GM19468 (cell line): ENCODE results near the gene WDFY2.

ENCODE experiments used
- ATAC-seq: cut with Tn5 transposase; IDR thresholded peaks from one replicate; pipeline ENCODE4 v1.9.1; 2021; ENCODE audit warnings: mild to moderate bottlenecking, moderate library complexity, moderate number of reproducible peaks; ENCODE audit not compliant: unreplicated experiment; ENCODE audit errors: extremely low read depth

WDFY2 gene

DNA sequence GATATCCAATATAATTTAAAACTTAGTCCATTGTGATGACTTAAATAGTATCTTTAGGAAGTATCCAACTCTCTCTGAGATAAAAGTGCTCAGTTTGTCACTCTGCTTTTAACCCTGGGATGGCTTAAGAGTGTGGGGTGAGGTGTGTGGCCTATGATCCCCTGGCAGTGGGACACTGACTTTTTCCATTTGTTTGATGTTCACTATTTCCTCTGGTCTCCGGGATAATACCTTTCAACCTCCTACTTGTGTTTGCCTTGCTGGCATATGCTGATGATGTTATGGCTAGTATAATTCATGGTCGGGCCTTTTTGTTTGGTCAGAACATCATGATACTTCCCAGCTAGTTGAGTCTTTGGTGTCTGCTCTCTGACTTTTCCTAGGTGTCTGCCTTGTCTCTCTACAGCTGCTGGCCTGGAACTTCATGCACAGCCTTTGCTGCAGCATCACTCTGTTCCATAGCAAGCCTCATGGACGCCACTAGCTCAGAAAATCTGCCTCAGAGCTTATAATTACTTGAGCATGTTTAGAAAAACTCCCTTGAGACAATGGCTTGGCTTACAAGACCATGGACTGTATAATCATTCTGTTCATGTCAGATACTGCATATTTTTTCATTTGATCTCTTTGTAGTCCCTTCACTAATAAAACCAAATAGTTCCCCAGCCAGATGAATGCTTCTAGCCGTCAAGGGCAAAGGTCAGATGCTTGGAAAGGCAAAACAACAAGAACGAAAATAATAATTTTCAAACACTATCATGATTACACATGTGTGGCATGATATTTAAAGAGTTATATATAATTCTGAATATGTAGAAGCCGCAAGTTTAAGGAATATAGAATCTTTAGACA is 75.2 kb downstream of the WDFY2 start:
- no peak for ATAC-seq

DNA sequence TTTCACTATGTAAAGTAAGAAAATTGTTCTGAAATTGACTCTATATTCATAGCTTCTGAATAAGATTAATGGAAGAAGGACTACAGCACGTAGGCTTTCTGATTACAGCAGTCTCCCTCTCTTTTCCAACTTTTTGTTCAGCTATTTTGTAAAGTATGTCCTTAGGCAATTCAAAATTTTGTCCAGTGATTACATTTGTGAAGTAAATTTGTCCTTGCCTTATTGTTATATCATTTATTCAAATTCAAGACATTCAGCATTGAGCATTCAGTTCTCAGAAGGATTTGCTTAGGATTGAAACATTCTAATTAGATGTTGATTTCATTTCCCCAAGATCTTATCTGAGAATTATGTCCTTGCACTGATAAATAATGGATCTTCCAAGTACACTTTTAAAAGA is 76.6 kb downstream of the WDFY2 start:
- no peak for ATAC-seq

DNA sequence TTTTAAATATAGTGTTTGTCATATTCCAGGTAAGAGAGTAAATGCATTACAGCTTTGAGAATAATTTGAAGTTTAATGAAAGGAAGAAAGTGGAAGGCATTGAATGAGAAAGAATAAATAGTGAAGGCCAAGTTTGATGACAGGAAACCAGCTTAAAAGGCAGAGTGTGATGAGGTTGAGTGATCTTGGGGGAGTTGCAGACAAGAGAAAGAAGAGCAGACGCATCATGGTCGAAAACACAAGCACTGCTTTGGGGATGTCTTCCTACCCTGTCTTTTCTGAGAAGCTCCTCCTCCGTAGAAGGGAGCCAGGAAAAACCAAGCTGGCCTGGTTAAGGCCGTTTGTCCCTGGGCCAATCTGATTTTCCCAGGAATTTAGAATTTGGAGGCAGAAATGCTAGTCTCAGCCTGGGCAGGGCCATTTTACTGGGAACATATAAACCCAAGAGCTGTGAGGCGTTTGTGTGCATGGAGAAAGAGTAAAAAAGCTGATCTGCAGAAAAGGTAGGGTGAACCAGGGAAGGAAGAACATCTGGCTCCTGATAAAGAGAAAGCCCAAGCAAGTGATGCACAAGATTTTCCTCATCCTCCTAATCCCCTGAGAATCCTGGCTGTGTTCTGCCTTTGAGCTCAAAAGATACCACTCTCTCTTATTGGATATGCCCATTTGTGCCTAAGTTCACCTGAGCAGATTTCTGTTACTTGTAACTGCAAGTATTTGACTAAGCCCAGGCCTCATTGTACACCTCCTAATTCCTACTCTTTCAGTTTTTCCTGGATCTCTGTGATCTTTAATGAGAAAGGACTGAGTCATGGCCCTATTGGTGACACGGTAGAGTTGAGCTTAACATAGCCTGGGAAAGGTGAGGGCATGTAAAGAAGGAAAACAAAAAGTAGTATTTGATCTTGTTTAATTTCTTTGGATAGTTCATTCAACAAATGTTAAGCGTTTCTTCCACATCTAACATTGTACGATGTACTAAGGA is 80.0 kb downstream of the WDFY2 start:
- ATAC-seq, result no peak

DNA sequence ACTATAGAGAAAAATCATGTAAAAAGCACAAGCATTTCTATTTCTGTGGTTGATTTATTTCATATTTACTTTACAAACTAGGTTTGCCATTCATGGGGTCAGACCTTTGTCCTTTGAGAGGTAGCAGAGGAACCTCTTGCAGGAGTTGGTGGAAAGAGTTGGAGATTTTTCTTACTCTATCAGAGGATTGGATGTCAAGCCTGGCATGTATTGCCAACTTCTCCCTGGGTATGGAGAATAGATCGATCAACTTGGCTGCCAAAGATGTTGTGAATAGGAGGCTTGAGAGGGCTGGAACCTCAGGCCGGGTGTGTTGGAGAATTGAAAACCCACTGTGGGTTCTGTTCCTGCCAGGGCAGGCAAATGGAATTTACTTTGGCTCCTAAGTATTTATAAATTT is 81.2 kb downstream of the WDFY2 start:
- no peak for ATAC-seq

DNA sequence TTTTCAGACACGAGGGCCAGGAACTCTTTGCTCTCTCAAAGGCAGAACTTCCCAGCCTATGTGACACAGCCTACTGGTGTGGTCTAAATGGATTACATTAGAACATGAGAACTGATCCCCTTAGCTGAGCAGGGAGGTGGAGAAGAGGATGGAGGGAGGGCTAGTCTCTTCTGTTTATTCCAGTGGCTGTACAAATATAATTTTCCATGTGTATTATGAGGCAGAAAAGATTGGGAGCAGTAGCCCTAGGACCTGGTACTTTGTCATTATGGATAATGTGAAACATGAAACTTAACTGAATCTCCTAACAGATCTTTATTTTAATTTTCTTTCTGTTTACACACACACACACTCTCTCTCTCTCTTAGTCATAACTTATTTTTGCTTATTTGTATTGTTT is 82.1 kb downstream of the WDFY2 start:
- ATAC-seq, result no peak

DNA sequence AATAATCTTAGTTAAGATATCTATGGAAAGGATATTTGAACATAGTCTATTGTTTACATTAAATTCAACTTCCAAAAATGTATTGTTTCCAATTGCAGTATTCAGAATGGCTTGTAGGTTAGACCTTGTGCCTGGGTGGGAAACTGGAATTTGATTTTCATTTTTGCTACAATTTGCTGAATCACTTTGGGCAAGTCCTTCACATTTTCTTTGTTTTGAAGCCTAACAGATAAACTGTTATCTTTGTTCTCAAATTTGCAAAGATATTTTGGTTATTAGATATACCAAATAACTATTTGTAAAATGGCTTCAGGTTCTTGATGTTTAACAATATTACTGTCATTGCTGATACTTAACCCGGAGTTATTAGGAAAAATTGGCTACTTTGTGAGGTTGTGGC is 82.6 kb downstream of the WDFY2 start:
- ATAC-seq, result no peak

DNA sequence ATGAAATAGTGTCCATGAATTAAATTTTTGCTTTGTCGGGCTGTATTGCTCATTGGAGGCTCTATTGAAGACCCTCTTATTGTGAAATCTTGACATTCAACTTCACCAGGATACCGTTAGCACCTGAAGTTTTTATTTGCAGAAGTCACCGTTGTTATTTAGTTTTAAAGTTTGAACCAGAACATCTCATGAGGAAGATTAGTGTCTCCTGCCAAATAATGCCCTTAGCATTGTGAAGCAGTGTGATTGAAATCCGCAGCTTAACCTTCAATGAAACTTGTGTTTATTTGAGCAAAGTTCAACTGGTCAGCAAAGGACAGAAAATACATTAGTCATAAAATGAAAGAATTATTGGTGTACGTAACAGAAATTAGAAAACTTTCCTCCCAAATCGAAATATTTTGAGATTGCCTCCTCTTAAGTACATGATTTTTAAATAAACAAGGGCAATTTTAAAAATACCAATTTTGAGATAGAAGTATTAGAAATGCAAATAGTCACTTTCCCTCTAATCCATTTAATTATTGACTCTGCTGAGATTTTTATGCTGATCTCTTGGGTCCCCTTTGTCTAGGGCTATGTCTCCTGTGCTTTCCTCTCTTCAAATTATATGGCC is 84.4 kb downstream of the WDFY2 start:
- no peak for ATAC-seq

DNA sequence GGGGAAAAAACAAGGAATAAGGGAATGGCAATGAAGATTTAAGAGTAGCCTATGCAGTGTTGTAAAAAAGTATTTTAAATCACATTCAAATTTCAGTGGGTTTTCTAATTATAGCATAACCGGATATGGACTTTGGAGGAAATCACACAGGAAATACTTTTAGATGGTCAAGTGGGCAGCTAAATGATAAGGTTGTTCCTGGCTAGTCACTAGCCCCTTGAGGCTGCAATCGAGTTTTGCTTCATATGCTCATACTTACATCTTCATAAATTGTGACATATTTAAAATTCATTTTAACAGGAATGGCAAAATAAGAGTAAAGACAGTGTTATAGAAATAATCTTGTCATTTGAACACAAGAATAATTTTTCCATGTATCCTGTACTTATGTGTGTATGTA is 88.9 kb downstream of the WDFY2 start:
- ATAC-seq, result no peak

DNA sequence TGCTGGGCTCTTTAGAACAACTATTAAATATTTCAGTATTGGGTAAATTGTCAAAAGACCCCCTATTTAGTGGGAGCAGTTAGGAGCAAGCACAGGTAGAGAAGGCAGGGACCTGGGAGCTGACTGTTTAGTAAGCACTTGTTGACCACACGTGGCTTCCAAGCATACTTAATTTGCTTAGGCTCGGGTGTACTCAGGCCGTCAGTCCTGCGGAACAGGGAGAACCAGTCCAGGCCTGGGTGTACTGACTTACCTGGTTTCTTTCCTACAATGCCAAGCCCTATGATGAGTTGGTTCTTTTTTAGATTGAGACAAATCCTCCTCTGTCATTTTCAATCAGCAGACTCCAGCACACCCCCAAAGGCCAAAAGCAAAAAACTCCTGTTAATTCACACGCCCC is 90.0 kb downstream of the WDFY2 start:
- no peak for ATAC-seq

DNA sequence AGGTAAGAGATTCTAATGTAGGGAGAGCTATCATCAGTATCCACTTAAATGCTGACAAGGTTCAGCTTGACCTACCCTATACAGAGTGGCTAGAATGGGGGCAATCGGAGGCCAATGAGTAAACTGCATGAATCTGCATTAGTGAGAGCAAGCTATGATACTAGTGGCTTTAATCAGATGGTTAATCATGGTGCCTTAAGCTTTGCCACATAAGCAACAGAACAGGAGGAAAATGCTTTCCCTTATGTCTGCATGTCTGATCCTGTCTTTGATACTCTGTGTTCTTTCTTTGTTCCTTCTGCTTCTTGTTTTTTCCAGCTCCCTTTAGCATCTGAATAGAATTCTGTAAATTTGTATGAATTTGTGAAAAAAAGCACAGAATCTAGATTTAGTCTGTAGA is 91.1 kb downstream of the WDFY2 start:
- no peak for ATAC-seq

DNA sequence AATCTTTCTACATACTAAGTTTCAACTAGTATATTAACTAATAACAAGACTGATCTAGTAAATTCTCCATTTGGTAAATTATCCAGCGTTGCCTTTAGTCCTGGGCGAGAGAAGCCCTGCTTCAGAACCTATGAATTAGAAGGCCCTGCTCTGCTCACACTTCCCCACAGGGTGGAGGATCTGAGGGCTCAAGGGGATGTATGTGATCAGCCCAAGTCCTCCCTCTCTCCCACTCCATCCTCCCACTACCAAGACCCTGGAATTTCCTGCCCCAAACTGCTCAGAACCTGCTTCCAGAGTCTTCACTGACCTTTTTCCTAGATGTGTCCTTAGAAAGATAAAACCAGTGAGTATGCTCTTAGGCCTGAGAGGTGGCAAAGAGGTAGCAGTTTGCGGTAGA is 91.6 kb downstream of the WDFY2 start:
- no peak for ATAC-seq

DNA sequence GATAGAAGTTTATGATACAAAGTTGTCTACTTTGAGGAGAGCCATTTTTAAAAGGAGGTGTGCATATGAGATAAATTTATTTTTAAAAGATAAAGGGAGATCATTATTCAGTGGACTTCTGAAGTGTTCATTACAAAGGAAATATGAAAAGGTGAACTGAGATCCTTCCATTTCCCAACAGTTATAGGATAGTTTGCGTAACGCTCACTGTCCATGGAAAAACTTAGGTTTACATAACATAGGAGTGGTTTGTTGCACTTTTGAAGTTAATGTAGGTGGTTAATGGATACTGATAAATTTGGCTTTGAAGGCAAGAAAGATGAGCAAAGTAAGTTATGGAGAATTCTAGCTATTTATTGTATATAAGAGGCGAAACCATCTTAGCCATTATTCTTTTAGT is 92.5 kb downstream of the WDFY2 start:
- no peak for ATAC-seq

DNA sequence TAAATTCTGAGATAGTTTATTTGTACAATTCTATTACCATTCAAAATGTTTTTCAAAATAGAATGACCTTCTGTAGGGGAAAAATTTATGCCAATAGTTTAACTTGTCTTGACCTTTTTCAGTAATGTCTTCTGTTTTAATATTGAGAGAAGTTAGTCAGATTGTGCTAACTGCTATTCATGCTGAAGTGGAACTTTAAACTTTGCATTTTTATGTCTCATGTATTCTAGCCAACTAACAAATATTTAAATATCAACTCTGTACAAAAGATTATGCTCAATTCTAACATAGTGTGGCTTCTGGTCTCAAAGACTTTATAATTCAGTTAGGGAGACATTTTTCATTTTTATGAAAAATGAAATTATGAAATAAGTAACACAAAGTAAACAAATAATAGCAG is 94.2 kb downstream of the WDFY2 start:
- ATAC-seq, result no peak

DNA sequence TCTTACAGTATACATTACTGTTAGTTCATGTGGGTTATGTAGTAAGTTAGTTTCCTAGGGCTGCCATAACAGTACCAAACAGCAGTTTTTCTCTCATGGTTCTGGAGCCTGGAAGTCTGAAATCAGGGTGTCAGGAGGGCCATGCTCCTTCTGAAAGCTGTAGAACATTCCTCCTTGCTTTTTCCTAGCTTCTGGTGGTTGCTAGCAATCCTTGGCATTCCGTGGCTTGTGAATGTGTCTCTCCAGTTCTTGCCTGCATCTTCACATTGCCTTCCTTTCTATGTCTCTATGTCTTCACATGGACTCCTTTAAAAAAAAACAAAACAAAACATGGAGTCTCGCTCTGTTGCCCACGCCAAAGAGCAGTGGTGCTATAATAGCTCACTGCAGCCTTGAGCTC is 95.4 kb downstream of the WDFY2 start:
- ATAC-seq, result no peak

DNA sequence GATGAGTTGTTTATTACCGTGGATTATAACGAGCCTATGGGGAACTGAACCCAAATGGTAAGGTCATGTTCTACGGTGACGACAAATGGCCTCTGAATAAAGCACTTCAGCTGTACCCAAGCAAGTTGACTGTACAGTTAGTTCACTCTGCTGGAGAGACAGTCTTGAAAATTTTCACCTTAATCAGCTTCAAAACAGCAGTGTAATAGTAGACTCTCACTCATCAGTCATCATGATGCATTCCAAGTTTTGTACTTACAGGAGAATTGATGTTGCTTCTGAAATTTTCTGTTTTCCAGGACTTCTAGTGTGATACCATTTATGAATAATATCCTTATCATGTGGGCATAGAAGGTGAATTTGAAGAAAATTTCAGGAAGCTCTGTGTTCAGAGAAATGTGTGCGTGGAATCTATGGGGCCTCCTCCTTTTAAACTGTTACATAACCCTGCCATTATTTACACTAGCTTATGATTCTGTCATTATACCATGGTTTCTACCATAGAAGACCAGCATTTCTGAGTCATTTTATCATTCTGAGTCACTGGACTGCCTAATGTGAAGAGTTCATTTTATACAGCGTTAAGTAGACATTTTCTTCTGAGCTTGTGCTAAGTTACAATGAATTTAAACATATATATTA is 96.9 kb downstream of the WDFY2 start:
- ATAC-seq, result no peak

DNA sequence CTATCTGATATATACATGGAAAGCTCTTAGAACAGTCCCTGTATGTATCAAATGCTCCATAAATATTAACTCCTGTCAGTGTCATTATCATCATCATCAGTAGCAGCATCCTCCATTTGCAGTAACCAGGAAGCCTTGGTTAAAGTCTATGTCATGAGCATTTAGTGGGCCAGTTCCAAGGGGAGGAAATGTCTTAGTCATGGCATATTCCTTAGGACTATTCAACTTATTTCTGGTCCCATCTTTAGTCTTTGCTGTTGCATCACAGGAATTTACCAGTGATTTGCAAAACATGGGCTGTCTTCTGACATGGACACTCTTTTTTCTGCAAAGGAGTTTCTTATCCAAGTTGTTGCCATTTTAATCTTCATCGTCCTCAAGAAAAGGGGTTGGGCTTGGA is 98.4 kb downstream of the WDFY2 start:
- no peak for ATAC-seq

DNA sequence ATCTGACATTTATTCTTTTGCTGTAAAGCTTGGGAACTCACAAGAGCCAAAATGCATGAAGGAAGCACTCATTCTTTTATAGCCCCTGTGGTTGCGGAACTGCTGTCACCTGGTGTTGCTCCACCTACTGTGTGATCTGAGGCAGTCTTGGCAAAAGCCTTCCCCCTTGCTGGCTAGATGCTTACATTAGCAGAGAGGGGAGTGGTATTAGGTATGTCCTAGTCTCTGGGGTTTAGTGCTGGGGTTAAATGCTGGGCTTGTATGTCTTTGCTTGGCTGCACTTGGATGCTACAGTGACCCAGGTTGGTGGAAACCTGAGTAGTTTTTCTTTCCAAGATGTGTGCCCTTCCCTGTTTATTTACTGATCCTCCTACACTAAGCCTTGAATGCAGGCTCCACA is 99.3 kb downstream of the WDFY2 start:
- ATAC-seq, result no peak

DNA sequence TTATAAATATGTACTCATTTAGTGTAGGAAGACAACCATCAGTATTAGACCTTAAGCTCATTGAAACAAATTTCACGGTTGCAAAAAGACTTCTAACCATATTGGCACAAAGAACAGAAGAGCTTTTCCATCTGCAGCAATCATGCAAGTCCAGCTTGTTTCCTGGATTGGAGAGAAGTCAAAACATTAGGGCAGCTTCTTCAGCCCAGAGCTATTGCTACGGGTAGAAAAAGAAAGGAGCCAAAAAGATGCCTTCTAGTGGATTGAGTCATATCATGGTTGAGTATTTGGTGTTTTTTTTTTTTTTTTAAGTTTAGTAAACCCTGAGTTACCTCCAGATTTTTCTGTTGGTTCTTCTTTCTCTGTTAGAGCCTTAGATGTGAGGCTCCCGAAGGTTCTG is 99.8 kb downstream of the WDFY2 start:
- ATAC-seq, result no peak

DNA sequence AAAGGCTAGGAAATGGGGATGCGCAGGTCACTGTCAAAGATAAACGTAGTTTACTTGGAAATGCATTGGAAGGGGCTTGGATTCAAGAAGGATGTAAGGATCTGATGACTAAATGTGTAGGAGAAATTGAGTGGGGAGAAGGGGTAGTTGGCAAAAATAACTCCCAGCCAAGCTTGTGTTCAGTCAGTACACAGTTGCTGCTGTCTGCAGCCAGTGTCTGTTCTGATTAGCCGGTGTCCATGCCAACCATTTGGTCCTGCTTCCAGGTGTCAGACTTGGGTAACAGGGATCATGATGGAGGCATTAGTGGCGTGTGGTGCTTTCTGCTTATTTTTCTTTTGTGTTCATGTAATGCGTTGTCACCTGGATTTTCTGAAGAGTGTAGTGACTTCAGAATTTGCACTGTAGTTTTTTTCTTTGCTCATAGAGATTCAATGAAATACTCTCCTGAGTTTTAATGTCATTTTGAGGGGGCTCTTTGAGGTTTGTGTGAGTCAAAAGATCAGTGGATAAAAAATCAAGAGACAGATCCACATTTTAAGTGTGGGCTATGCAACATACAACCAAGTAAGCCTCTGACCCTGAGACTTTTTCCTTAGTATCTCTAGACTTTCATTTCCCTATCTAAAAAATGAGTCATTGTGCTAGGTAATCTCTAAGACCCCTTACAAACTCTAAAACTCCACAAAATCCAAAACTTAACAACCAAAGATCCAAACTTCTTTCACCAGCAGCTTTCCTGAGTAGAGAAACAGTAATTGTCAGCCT is 103.9 kb downstream of the WDFY2 start:
- ATAC-seq, result no peak
